Peyer's patch (tissue), 4 donors: Measurements from ENCODE around the gene CD93. TPM values are rescaled to one million over a fixed set of nuclear protein-coding genes. Genes with fewer than 3 reads are reported as not detected.
A peak's percentile ranks its signal among the peaks of the same experiment; 100 is the strongest.

Experiments used
- DNase-seq, 3 donors: peaks; one replicate each; pipeline ENCODE4 v3.0.0-alpha.2; 2017 to 2019
- H3K27ac ChIP-seq, 4 donors: fragments of 200-600 bp; sonication (generic); one replicate each; pipeline ENCODE4 v1.5.1; 2016 to 2019
- H3K27me3 ChIP-seq, 2 donors: fragments of 200-600 bp; sonication (generic); one replicate each; pipeline ENCODE4 v1.5.1; 2019
- H3K36me3 ChIP-seq, 3 donors: fragments of 200-600 bp; sonication (generic); one replicate each; pipeline ENCODE4 v1.5.1; 2016 to 2019
- H3K4me1 ChIP-seq, 4 donors: fragments of 200-600 bp; sonication (generic); one replicate each; pipeline ENCODE4 v1.5.1; 2016 to 2019
- H3K4me3 ChIP-seq, 4 donors: fragments of 200-600 bp; sonication (generic); 1 replicate in 3 of 4; 2 replicates in 1 of 4; pipeline ENCODE4 v1.5.1; 2016 to 2019; ENCODE audit warnings: mild to moderate bottlenecking in 1 of 4
- H3K9me3 ChIP-seq, 4 donors: fragments of 200-600 bp; sonication (generic); one replicate each; pipeline ENCODE4 v1.5.1; 2016 to 2019; ENCODE audit warnings: mild to moderate bottlenecking in 1 of 4
- POLR2A ChIP-seq, 2 donors: fragments of 450-650 bp; IDR thresholded peaks; one replicate each; pipeline ENCODE4 v1.5.1; 2017; ENCODE audit warnings: antibody characterized with exemption in 2 of 2, mild to moderate bottlenecking in 2 of 2, moderate library complexity in 2 of 2
- total RNA-seq, 4 donors: library from RNA; depleted of rRNA; stranded (reverse); fragments of >200 nt; gene quantifications; one replicate each; pipeline ENCODE4 v1.1.0, GENCODE V29; 2016
- TF ChIP-seq, protein P1 (sequence below), 6 experiments: fragments of 450-650 bp in 4 of 6; fragments of 200-600 bp in 2 of 6; sonication (generic) in 1 of 6; IDR thresholded peaks; one replicate each; pipeline ENCODE4 v1.5.1; 2017 to 2019; ENCODE audit warnings: antibody characterized with exemption in 6 of 6, mild to moderate bottlenecking in 3 of 6, moderate library complexity in 1 of 6

Gene CD93
- total RNA-seq, 4 donors from 2014 or later: 3.7 to 16.5 (median 9.7) TPM

DNA sequence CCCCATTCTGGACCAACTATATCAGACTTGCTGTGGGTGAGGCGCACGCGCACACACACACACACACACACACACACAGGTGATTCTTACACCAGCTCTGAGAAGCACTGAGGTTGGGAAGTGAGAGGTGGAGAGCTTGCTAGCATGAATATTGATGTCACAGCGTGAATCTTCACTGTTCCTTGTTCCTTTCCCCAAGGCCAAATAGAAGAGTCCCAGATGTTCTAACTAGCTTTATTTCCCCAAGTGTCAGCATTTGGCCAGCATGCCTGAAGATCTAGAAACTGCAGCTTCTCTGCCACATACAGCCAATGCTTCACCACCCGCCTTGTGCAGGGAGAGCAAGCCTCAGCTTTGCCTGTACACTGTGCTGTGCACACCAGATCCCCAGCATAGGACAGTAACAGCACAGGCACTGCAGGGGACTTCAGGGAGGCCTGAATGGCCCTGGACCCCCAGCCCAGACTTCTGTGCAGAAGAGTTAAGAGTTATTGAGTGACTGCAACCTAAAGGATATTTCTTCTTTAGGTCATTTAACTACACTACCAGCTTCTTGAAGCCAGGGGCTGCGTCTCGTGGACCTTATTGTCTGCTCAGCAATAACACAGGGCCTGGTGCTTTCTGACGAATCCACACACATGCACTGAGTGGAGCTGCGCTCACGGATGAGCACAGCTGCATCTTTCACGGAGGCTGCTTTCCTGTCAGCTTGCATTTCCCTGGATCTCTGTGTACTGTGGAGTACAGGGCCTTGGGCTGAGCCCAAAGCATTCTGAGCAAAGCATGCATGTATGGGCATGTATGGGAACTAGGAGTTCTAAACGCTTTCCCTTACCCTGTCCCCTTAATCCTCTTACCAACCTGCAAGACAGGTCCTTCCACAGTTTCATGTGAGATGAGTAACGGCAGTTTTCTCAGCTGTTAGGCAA lies 13.9 kb upstream of the CD93 start:
- TF ChIP-seq, protein P1, sequence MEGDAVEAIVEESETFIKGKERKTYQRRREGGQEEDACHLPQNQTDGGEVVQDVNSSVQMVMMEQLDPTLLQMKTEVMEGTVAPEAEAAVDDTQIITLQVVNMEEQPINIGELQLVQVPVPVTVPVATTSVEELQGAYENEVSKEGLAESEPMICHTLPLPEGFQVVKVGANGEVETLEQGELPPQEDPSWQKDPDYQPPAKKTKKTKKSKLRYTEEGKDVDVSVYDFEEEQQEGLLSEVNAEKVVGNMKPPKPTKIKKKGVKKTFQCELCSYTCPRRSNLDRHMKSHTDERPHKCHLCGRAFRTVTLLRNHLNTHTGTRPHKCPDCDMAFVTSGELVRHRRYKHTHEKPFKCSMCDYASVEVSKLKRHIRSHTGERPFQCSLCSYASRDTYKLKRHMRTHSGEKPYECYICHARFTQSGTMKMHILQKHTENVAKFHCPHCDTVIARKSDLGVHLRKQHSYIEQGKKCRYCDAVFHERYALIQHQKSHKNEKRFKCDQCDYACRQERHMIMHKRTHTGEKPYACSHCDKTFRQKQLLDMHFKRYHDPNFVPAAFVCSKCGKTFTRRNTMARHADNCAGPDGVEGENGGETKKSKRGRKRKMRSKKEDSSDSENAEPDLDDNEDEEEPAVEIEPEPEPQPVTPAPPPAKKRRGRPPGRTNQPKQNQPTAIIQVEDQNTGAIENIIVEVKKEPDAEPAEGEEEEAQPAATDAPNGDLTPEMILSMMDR (IDR thresholded peaks at IDR 0.05): no peak
- TF ChIP-seq POLR2A (IDR thresholded peaks at IDR 0.05): no peak
- H3K36me3 ChIP-seq: no peaks in the 10 kb centered on the region
- H3K4me1 ChIP-seq: no peaks in the 10 kb centered on the region
- no peak overlapping the region for H3K4me3 ChIP-seq
- H3K27me3 ChIP-seq: no peaks in the 10 kb centered on the region
- no peak overlapping the region for H3K27ac ChIP-seq
- no peaks in the 10 kb centered on the region for H3K9me3 ChIP-seq
- no peak for DNase-seq

- H3K4me3 ChIP-seq: no peak overlapping the region
- TF ChIP-seq, protein P1 (IDR thresholded peaks at IDR 0.05): no peak
- no peak for TF ChIP-seq POLR2A (IDR thresholded peaks at IDR 0.05)
- H3K9me3 ChIP-seq: no peaks in the 10 kb centered on the region
- H3K36me3 ChIP-seq: no peaks in the 10 kb centered on the region
- no peaks in the 10 kb centered on the region for H3K4me1 ChIP-seq
- no peak overlapping the region for H3K27ac ChIP-seq
- no peak for DNase-seq
- H3K27me3 ChIP-seq: no peaks in the 10 kb centered on the region
Observed at GRCh38 chr20:23097636-23098580, 11.8 kb upstream of the CD93 start.

DNA sequence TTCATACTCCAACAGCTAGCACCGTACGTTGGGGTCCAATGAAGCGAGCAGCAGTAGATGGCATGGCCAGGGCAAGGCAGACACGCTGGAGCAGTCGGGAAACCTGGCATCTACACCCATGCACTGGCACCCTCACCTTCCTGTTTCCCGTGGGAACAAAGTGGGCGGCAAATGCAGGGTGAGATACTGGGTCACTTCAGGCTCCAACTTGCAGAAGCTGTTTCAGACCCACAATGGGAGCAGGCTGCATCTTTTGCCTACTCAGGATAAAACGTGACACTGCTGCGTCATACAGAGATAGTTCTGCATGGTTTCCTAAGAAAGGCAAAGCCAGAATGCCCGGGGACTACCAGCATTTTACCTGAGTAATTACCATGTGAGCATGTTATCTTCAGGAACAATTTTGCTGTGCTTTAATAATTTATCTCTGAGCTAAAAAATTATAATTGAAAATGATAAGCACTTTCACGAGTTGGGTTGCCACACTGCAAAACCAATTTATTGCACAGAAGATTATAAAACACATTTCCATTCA lies 10.9 kb upstream of the CD93 start:
- H3K27me3 ChIP-seq: no peaks in the 10 kb centered on the region
- no peaks in the 10 kb centered on the region for H3K9me3 ChIP-seq
- H3K27ac ChIP-seq: no peak overlapping the region
- H3K4me3 ChIP-seq: no peak overlapping the region
- DNase-seq: no peak
- no peaks in the 10 kb centered on the region for H3K4me1 ChIP-seq
- TF ChIP-seq POLR2A (IDR thresholded peaks at IDR 0.05): no peak
- TF ChIP-seq, protein P1 (IDR thresholded peaks at IDR 0.05): no peak
- H3K36me3 ChIP-seq: no peaks in the 10 kb centered on the region

- DNase-seq: no peak
- Histone ChIP-seq H3K4me3 (no peak overlapping the region), H3K27me3 (no peaks in the 10 kb centered on the region), H3K27ac (no peak overlapping the region), H3K4me1 (no peaks in the 10 kb centered on the region), H3K9me3 (no peaks in the 10 kb centered on the region), H3K36me3 (no peaks in the 10 kb centered on the region)
- no peak for TF ChIP-seq POLR2A (IDR thresholded peaks at IDR 0.05)
- TF ChIP-seq, protein P1 (IDR thresholded peaks at IDR 0.05): no peak
Observed at GRCh38 chr20:23096097-23096496, 10.0 kb upstream of the CD93 start.

- no peak overlapping the region for H3K27ac ChIP-seq
Observed at GRCh38 chr20:23095499-23095898, 9.4 kb upstream of the CD93 start.

More at GRCh38 chr20:23095499-23095898, 9.4 kb upstream of the CD93 start:
- TF ChIP-seq, protein P1 (IDR thresholded peaks at IDR 0.05): no peak
- no peak for TF ChIP-seq POLR2A (IDR thresholded peaks at IDR 0.05)
- Histone ChIP-seq H3K36me3 (no peaks in the 10 kb centered on the region), H3K4me1 (no peaks in the 10 kb centered on the region), H3K4me3 (no peak overlapping the region), H3K9me3 (no peaks in the 10 kb centered on the region), H3K27me3 (no peaks in the 10 kb centered on the region)
- peak in 1 of 3 donors; percentile 44 for DNase-seq
